CD4-positive, alpha-beta T cell treated with Interleukin-2 at 100 ng/mL for 4 hours (primary cell): ENCODE results near the gene ACLY.
"Not testable (repeated sequence)": the region's sequence is repeated elsewhere in the genome, so short reads cannot be mapped to it uniquely, and the experiment has no call there.

Experiments used
- DNase-seq: peaks from one replicate; pipeline ENCODE4 v3.0.0-alpha.2; 2020; ENCODE audit warnings: low spot score

The ACLY gene

GRCh38 chr17:41910701-41911391 is 7.9 kb downstream of the ACLY start:
- no peak for DNase-seq

GRCh38 chr17:41909088-41909487 is 9.7 kb downstream of the ACLY start:
- no peak for DNase-seq

GRCh38 chr17:41907633-41908539 is 10.9 kb downstream of the ACLY start:
- no peak for DNase-seq

GRCh38 chr17:41907185-41907556 is 11.6 kb downstream of the ACLY start:
- no peak for DNase-seq

GRCh38 chr17:41906465-41907184 is 12.1 kb downstream of the ACLY start:
- DNase-seq, result no peak

- DNase-seq, result no peak
These were observed 13.6 kb downstream of the ACLY start for GRCh38 chr17:41905172-41905571.

GRCh38 chr17:41904242-41904841 is 14.4 kb downstream of the ACLY start:
- no peak for DNase-seq

GRCh38 chr17:41901646-41902045 is 17.1 kb downstream of the ACLY start:
- no peak for DNase-seq

- DNase-seq, result no peak
These were observed 22.0 kb downstream of the ACLY start for GRCh38 chr17:41896726-41897125.

GRCh38 chr17:41895617-41896016 is 23.1 kb downstream of the ACLY start:
- no peak for DNase-seq

GRCh38 chr17:41894791-41895331 is 23.9 kb downstream of the ACLY start:
- DNase-seq, result no peak

GRCh38 chr17:41893384-41893783 is 25.4 kb downstream of the ACLY start:
- no peak for DNase-seq

- no peak for DNase-seq
These were observed 26.8 kb downstream of the ACLY start for GRCh38 chr17:41892021-41892376.

- DNase-seq, result no peak
These were observed 27.4 kb downstream of the ACLY start for GRCh38 chr17:41891135-41892020.

- no peak for DNase-seq
These were observed 30.3 kb downstream of the ACLY start for GRCh38 chr17:41888332-41888965.

GRCh38 chr17:41885733-41886132 is 33.0 kb downstream of the ACLY start:
- DNase-seq, result no peak

GRCh38 chr17:41882756-41883155 is 36.0 kb downstream of the ACLY start:
- DNase-seq, result no peak

GRCh38 chr17:41880130-41880529 is 38.6 kb downstream of the ACLY start:
- no peak for DNase-seq

GRCh38 chr17:41874293-41874670 is 44.5 kb downstream of the ACLY start:
- DNase-seq, result not testable (repeated sequence)

- DNase-seq, result no peak
These were observed 45.0 kb downstream of the ACLY start for GRCh38 chr17:41873559-41874292.
